HUES48 (cell line): ENCODE data around the gene MTOR.

ENCODE experiments used
- H3K27ac ChIP-seq: one replicate; pipeline ENCODE4 v1.7.0; 2013; ENCODE audit warnings: low read depth, low read length, inconsistent platforms
- H3K27me3 ChIP-seq: 2 replicates; pipeline ENCODE4 v1.6.1; 2013; ENCODE audit warnings: mild to moderate bottlenecking, low read length; ENCODE audit not compliant: control insufficient read depth, insufficient read depth
- H3K36me3 ChIP-seq: 2 replicates; pipeline ENCODE4 v1.6.1; 2013; ENCODE audit warnings: low read length; ENCODE audit not compliant: control insufficient read depth, insufficient read depth
- H3K4me1 ChIP-seq: 2 replicates; pipeline ENCODE4 v1.6.1; 2013; ENCODE audit warnings: mild to moderate bottlenecking, low read length; ENCODE audit not compliant: control insufficient read depth, insufficient read depth
- H3K4me3 ChIP-seq: 2 replicates; pipeline ENCODE4 v1.5.1; 2013; ENCODE audit warnings: mild to moderate bottlenecking, low read depth, low read length
- H3K9ac ChIP-seq: 2 replicates; pipeline ENCODE4 v1.6.1; 2013; ENCODE audit warnings: mild to moderate bottlenecking, low read depth, low read length, moderate library complexity
- H3K9me3 ChIP-seq: 2 replicates; pipeline ENCODE4 v1.6.1; 2013; ENCODE audit warnings: low read length; ENCODE audit not compliant: control insufficient read depth, insufficient read depth

The MTOR gene

GRCh38 chr1:11295905-11296304 is 33.6 kb upstream of the MTOR start:
- Histone ChIP-seq H3K27ac (no peak overlapping the region), H3K27me3 (no peaks in the 10 kb centered on the region), H3K4me3 (no peak overlapping the region), H3K9ac (no peak overlapping the region), H3K36me3 (peaks cover 20% of the 10 kb centered on the region), H3K4me1 (peaks cover 11% of the 10 kb centered on the region; the same call in 1 of the 2 replicates), H3K9me3 (no peaks in the 10 kb centered on the region)

- H3K36me3 ChIP-seq = peaks cover 26% of the 10 kb centered on the region
Measured at GRCh38 chr1:11294951-11295350, 32.6 kb upstream of the MTOR start.

GRCh38 chr1:11293856-11294255 is 31.5 kb upstream of the MTOR start:
- Histone ChIP-seq H3K4me3 (no peak overlapping the region), H3K27ac (no peak overlapping the region), H3K36me3 (peaks cover 26% of the 10 kb centered on the region)

More at GRCh38 chr1:11294951-11295350, 32.6 kb upstream of the MTOR start:
- Histone ChIP-seq H3K4me3 (no peak overlapping the region), H3K4me1 (peaks cover 11% of the 10 kb centered on the region; the same call in 1 of the 2 replicates), H3K27ac (no peak overlapping the region), H3K27me3 (no peaks in the 10 kb centered on the region), H3K9me3 (no peaks in the 10 kb centered on the region), H3K9ac (no peak overlapping the region)

GRCh38 chr1:11291049-11291448 is 28.7 kb upstream of the MTOR start:
- Histone ChIP-seq H3K9me3 (no peaks in the 10 kb centered on the region), H3K27me3 (no peaks in the 10 kb centered on the region), H3K27ac (no peak overlapping the region), H3K4me3 (no peak overlapping the region), H3K9ac (no peak overlapping the region), H3K4me1 (peaks cover 19% of the 10 kb centered on the region), H3K36me3 (peaks cover 31% of the 10 kb centered on the region)

More at GRCh38 chr1:11293856-11294255, 31.5 kb upstream of the MTOR start:
- peaks cover 4% of the 10 kb centered on the region; the same call in 1 of the 2 replicates for H3K4me1 ChIP-seq
- no peak overlapping the region for H3K9ac ChIP-seq
- H3K27me3 ChIP-seq = no peaks in the 10 kb centered on the region
- no peaks in the 10 kb centered on the region for H3K9me3 ChIP-seq

GRCh38 chr1:11289064-11289463 is 26.7 kb upstream of the MTOR start:
- H3K4me3 ChIP-seq = no peak overlapping the region
- no peak overlapping the region for H3K27ac ChIP-seq
- peaks cover 33% of the 10 kb centered on the region for H3K4me1 ChIP-seq
- no peak overlapping the region for H3K9ac ChIP-seq
- H3K27me3 ChIP-seq = no peaks in the 10 kb centered on the region
- H3K9me3 ChIP-seq = no peaks in the 10 kb centered on the region
- H3K36me3 ChIP-seq = peaks cover 28% of the 10 kb centered on the region

- peak overlapping the region; percentile 13; the same call in 1 of the 2 replicates for H3K4me3 ChIP-seq
- peak overlapping the region; percentile 77 for H3K27ac ChIP-seq
- H3K9ac ChIP-seq = no peak overlapping the region
- H3K36me3 ChIP-seq = peaks cover 31% of the 10 kb centered on the region
- peaks cover 33% of the 10 kb centered on the region for H3K4me1 ChIP-seq
- H3K27me3 ChIP-seq = no peaks in the 10 kb centered on the region
- no peaks in the 10 kb centered on the region for H3K9me3 ChIP-seq
Measured at GRCh38 chr1:11286735-11287410, 24.5 kb upstream of the MTOR start.

GRCh38 chr1:11285883-11286734 is 23.8 kb upstream of the MTOR start:
- no peaks in the 10 kb centered on the region for H3K27me3 ChIP-seq
- H3K4me1 ChIP-seq = peaks cover 33% of the 10 kb centered on the region
- H3K36me3 ChIP-seq = peaks cover 38% of the 10 kb centered on the region
- peak overlapping the region; percentile 77 for H3K27ac ChIP-seq
- no peaks in the 10 kb centered on the region for H3K9me3 ChIP-seq
- no peak overlapping the region for H3K9ac ChIP-seq
- H3K4me3 ChIP-seq = 0 out of 2 replicates have a peak overlapping the region, but pooled peaks have one; percentile 3

GRCh38 chr1:11284784-11285183 is 22.4 kb upstream of the MTOR start:
- H3K9me3 ChIP-seq = no peaks in the 10 kb centered on the region
- H3K36me3 ChIP-seq = peaks cover 36% of the 10 kb centered on the region
- H3K4me1 ChIP-seq = peaks cover 33% of the 10 kb centered on the region
- H3K4me3 ChIP-seq = no peak overlapping the region
- no peak overlapping the region for H3K27ac ChIP-seq
- H3K27me3 ChIP-seq = no peaks in the 10 kb centered on the region
- no peak overlapping the region for H3K9ac ChIP-seq

GRCh38 chr1:11283151-11283550 is 20.8 kb upstream of the MTOR start:
- Histone ChIP-seq H3K27me3 (no peaks in the 10 kb centered on the region), H3K4me3 (no peak overlapping the region), H3K36me3 (peaks cover 39% of the 10 kb centered on the region), H3K9ac (no peak overlapping the region), H3K27ac (no peak overlapping the region), H3K9me3 (no peaks in the 10 kb centered on the region), H3K4me1 (peaks cover 31% of the 10 kb centered on the region)

GRCh38 chr1:11281518-11282331 is 19.4 kb upstream of the MTOR start:
- peaks cover 20% of the 10 kb centered on the region for H3K4me1 ChIP-seq

More at GRCh38 chr1:11281518-11282331, 19.4 kb upstream of the MTOR start:
- H3K9me3 ChIP-seq = no peaks in the 10 kb centered on the region
- H3K27me3 ChIP-seq = no peaks in the 10 kb centered on the region
- H3K4me3 ChIP-seq = no peak overlapping the region
- H3K27ac ChIP-seq = no peak overlapping the region
- peaks cover 39% of the 10 kb centered on the region for H3K36me3 ChIP-seq
- H3K9ac ChIP-seq = no peak overlapping the region
